HCT116 (cell line): ENCODE measurements around the gene JAK1. TPM values are rescaled to one million over a fixed set of nuclear protein-coding genes. Genes with fewer than 3 reads are reported as not detected.

Experiments
- ATAC-seq: fragments of 200-7000 bp; cut with Tn5 transposase; 2 replicates; pipeline ENCODE4 v1.9.1; 2020; ENCODE audit warnings: mild to moderate bottlenecking, moderate library complexity
- BruUV-seq: library from RNA; stranded (reverse); fragments of 400-500 nt; replicated peaks from 2 replicates; lab custom pipeline; 2021; lab: Mats Ljungman, UMichigan
- CTCF ChIA-PET: fragments of 300-600 bp; sonication (Branson Sonifier 250); formaldehyde crosslinking; loops from one replicate; lab custom pipeline; 2021; ENCODE audit warnings: antibody characterized with exemption; lab: Charles Lee
- POLR2A ChIA-PET: fragments of 300-600, 350-600 bp; sonication (Branson Sonifier 250); formaldehyde crosslinking; loops from one replicate; lab custom pipeline; 2021; ENCODE audit warnings: antibody characterized with exemption; lab: Charles Lee
- RAD21 ChIA-PET, 2 experiments: fragments of 300-600 bp; sonication (Branson Sonifier 250); formaldehyde crosslinking; loops; one replicate each; lab custom pipeline; 2023; ENCODE audit warnings: low total read pairs in 2 of 2; ENCODE audit not compliant: uncharacterized antibody in 2 of 2, unreplicated experiment in 2 of 2, low non-redundant PET in 1 of 2; lab: Charles Lee
- DNase-seq: peaks from one replicate; pipeline ENCODE4 v3.0.0-alpha.2; 2010; ENCODE audit warnings: low read depth, low spot score
- H2AFZ ChIP-seq: fragments of 200-600 bp; shearing (Covaris generic), sonication (generic); 2 replicates; pipeline ENCODE4 v1.6.1; 2017; ENCODE audit warnings: low read depth, mixed run types, mixed read lengths, antibody characterized with exemption, low read length; ENCODE audit not compliant: poor library complexity, severe bottlenecking
- H3K27ac ChIP-seq: 2 replicates; pipeline ENCODE4 v1.5.1; 2012; ENCODE audit warnings: low read depth, low read length
- H3K27me3 ChIP-seq: fragments of 200-600 bp; sonication (generic); 2 replicates; pipeline ENCODE4 v1.6.1; 2016; ENCODE audit warnings: mixed run types, low read length, mixed read lengths; ENCODE audit not compliant: insufficient read depth
- H3K36me3 ChIP-seq, 2 experiments: fragments of 200-500 bp in 1 of 2; fragments of 200-600 bp in 1 of 2; sonication (Bioruptor generic) in 1 of 2; sonication (generic) in 1 of 2; 2 replicates each; pipeline versions ENCODE4 v1.5.1 to v1.6.1; 2014 to 2016; ENCODE audit warnings: low read length in 2 of 2, inconsistent platforms in 1 of 2, mixed read lengths in 1 of 2, mixed run types in 1 of 2; ENCODE audit not compliant: insufficient read depth in 2 of 2, control insufficient read depth in 1 of 2
- H3K4me1 ChIP-seq, 2 experiments: fragments of 200-600 bp in 1 of 2; sonication (generic) in 1 of 2; 2 replicates each; pipeline versions ENCODE4 v1.5.1 to v1.6.1; 2012 to 2017; ENCODE audit warnings: low read length in 2 of 2, inconsistent platforms in 1 of 2, mild to moderate bottlenecking in 1 of 2, mixed read lengths in 1 of 2, mixed run types in 1 of 2, moderate library complexity in 1 of 2; ENCODE audit not compliant: insufficient read depth in 2 of 2, control insufficient read depth in 1 of 2
- H3K4me2 ChIP-seq: fragments of 200-600 bp; sonication (generic); 2 replicates; pipeline ENCODE4 v1.6.1; 2017; ENCODE audit warnings: mixed run types, low read length, mixed read lengths
- H3K4me3 ChIP-seq, 2 experiments: fragments of 200-600 bp in 1 of 2; sonication (generic) in 1 of 2; replicated peaks in 1 of 2; 2 replicates each; pipeline ENCODE4 v1.5.1; 2011 to 2016; ENCODE audit warnings: low read length in 2 of 2, control low read depth in 1 of 2, low read depth in 1 of 2, mild to moderate bottlenecking in 1 of 2, mixed read lengths in 1 of 2, mixed run types in 1 of 2
- H3K79me2 ChIP-seq: fragments of 200-600 bp; sonication (generic); 2 replicates; pipeline ENCODE4 v1.6.1; 2017; ENCODE audit warnings: mild to moderate bottlenecking, mixed run types, low read length, moderate library complexity, mixed read lengths; ENCODE audit not compliant: insufficient read depth
- H3K9ac ChIP-seq: fragments of 200-600 bp; sonication (generic); 2 replicates; pipeline ENCODE4 v1.6.1; 2016; ENCODE audit warnings: low read length, mixed read lengths
- H3K9me2 ChIP-seq: fragments of 200-600 bp; sonication (generic), shearing (Covaris generic); 2 replicates; pipeline ENCODE4 v1.6.1; 2017; ENCODE audit warnings: mixed run types, mild to moderate bottlenecking, moderate library complexity; ENCODE audit not compliant: insufficient read depth
- H3K9me3 ChIP-seq, 2 experiments: fragments of 200-500 bp in 1 of 2; fragments of 200-600 bp in 1 of 2; sonication (Bioruptor generic) in 1 of 2; sonication (generic) in 1 of 2; 2 replicates each; pipeline ENCODE4 v1.6.1; 2014 to 2017; ENCODE audit warnings: low read length in 2 of 2, mixed read lengths in 2 of 2, inconsistent platforms in 1 of 2, low read depth in 1 of 2, mild to moderate bottlenecking in 1 of 2, mixed run types in 1 of 2, moderate library complexity in 1 of 2; ENCODE audit not compliant: control insufficient read depth in 1 of 2, insufficient read depth in 1 of 2
- H4K20me1 ChIP-seq: fragments of 200-600 bp; sonication (generic), shearing (Covaris generic); 2 replicates; pipeline ENCODE4 v1.6.1; 2017; ENCODE audit warnings: mixed run types, mild to moderate bottlenecking, moderate library complexity; ENCODE audit not compliant: insufficient read depth
- ATF3 ChIP-seq: IDR thresholded peaks from 2 replicates; pipeline ENCODE4 v1.6.1; 2012
- CEBPB ChIP-seq: IDR thresholded peaks from 2 replicates; pipeline ENCODE4 v1.6.1; 2012; ENCODE audit warnings: low read depth
- ELF1 ChIP-seq: IDR thresholded peaks from 2 replicates; pipeline ENCODE4 v1.6.1; 2012; ENCODE audit warnings: low read depth, borderline replicate concordance
- EZH2 ChIP-seq: fragments of 200-600 bp; sonication (generic); IDR thresholded peaks from 2 replicates; pipeline ENCODE4 v1.6.1; 2017; ENCODE audit warnings: antibody characterized with exemption, mixed run types
- EZH2phosphoT487 ChIP-seq: fragments of 200-600 bp; IDR thresholded peaks from 2 replicates; pipeline ENCODE4 v1.6.1; 2018; ENCODE audit warnings: antibody characterized with exemption, borderline replicate concordance
- JUND ChIP-seq: IDR thresholded peaks from 2 replicates; pipeline ENCODE4 v1.6.1; 2012
- POLR2A ChIP-seq: IDR thresholded peaks from 2 replicates; pipeline ENCODE4 v1.7.0; 2011; ENCODE audit warnings: borderline replicate concordance; ENCODE audit not compliant: insufficient read depth, insufficient read length; ENCODE audit errors: extremely low read depth
- RAD21 ChIP-seq: IDR thresholded peaks from 2 replicates; pipeline ENCODE4 v1.6.1; 2012; ENCODE audit warnings: low read depth, mild to moderate bottlenecking
- SP1 ChIP-seq: IDR thresholded peaks from 2 replicates; pipeline ENCODE4 v1.6.1; 2012; ENCODE audit warnings: low read depth
- YY1 ChIP-seq: IDR thresholded peaks from 2 replicates; pipeline ENCODE4 v1.6.1; 2011; ENCODE audit warnings: low read length, low read depth, moderate library complexity, mild to moderate bottlenecking; ENCODE audit not compliant: insufficient replicate concordance; ENCODE audit errors: extremely low read depth
- ZBTB33 ChIP-seq: IDR thresholded peaks from 2 replicates; pipeline ENCODE4 v1.6.1; 2011; ENCODE audit warnings: mild to moderate bottlenecking, low read length, moderate library complexity; ENCODE audit not compliant: insufficient replicate concordance; ENCODE audit errors: extremely low read depth
- intact Hi-C: fragments of 100-400 bp; cut with micrococcal nuclease; formaldehyde crosslinking; loops from 2 replicates; pipeline ENCODE4 v1.10.0; 2022
- total RNA-seq: library from RNA; stranded (reverse); gene quantifications from one replicate; pipeline ENCODE4 v1.2.1, GENCODE V29; 2021; ENCODE audit not compliant: unreplicated experiment
- TF ChIP-seq, protein P1 (sequence below): IDR thresholded peaks from 2 replicates; pipeline ENCODE4 v1.6.1; 2012

Gene JAK1
- total RNA-seq, 1 experiment from 2014 or later: 53.2 TPM

GRCh38 chr1:64963466-64963865 is 2.9 kb downstream of the JAK1 start:
- H3K9ac ChIP-seq: no peak overlapping the region
- ATAC-seq (no peak), DNase-seq (no peak)
- no peak overlapping the region for H2AFZ ChIP-seq
- no peaks in the 10 kb centered on the region for H3K36me3 ChIP-seq
- no peak overlapping the region for H3K4me3 ChIP-seq
- peaks cover 71% of the 10 kb centered on the region for H3K79me2 ChIP-seq
- no peak overlapping the region for H3K27ac ChIP-seq
- H4K20me1 ChIP-seq: no peaks in the 10 kb centered on the region
- intact Hi-C loops: loop anchor here (10.0 kb wide), 1 partner anchor 99 kb away; no protein-coding TSS in a partner anchor
- ChIA-PET CTCF (no interaction called here), POLR2A (no interaction called here), RAD21 (no interaction called here)
- no peak overlapping the region for H3K4me2 ChIP-seq
- peaks cover 8 to 18% of the 10 kb centered on the region in 2 experiments; a peak in 3 of 4 replicates for H3K4me1 ChIP-seq
- TF ChIP-seq, protein P1, sequence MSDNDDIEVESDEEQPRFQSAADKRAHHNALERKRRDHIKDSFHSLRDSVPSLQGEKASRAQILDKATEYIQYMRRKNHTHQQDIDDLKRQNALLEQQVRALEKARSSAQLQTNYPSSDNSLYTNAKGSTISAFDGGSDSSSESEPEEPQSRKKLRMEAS: no peak
- TF ChIP-seq POLR2A (no peak), ZBTB33 (no peak), ATF3 (no peak), RAD21 (no peak), EZH2phosphoT487 (no peak), SP1 (no peak), JUND (no peak), EZH2 (no peak), YY1 (no peak), ELF1 (no peak), CEBPB (no peak)
- TF ChIP-seq, all 23 proteins: peak for 0
- Histone ChIP-seq H3K9me2 (no peaks in the 10 kb centered on the region), H3K27me3 (no peaks in the 10 kb centered on the region), H3K9me3 (no peaks in the 10 kb centered on the region)
- BruUV-seq: no TSS peak
